DMS114 treated with DMSO at 0.1 percent for 48 hours (cell line): ENCODE measurements around the gene DNAH8.
"Not testable (repeated sequence)": the region's sequence is repeated elsewhere in the genome, so short reads cannot be mapped to it uniquely, and the experiment has no call there.

Experiments
- DNase-seq: peaks from one replicate; lab custom pipeline; 2025; ENCODE audit not compliant: unreplicated experiment; lab: John Stamatoyannopoulos, UW

The DNAH8 gene

DNA sequence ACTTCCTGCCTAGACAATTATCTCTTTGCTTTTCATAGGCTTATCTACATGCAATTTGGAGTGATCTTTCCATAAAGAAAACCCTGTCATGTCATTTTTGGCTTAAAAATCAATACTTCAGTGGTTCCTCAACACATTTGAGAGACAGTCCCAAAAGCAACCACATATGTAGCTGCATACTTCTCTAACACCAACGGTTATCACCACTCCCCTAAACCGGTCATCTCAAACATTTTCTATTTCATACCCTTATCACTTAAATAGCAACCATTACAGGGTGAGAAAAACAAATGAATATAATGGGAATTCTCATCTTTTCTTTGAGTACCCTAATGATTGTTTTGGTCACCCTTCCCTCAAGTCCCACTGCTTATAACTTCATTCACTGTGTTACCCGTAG lies 17.3 kb upstream of the DNAH8 start:
- no peak for DNase-seq

DNA sequence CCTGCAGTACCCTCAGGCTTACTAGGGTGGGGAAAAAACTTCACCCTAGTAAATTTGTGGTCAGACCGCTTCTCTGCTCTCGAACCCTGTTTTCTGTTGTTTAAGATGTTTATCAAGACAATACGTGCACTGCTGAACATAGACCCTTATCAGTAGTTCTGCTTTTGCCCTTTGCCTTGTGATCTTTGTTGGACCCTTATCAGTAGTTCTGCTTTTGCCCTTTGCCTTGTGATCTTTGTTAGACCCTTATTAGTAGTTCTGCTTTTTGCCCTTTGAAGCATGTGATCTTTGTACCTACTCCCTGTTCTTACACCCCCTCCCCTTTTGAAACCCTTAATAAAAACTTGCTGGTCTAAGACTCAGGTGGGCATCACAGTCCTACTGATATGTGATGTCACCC lies 15.4 kb upstream of the DNAH8 start:
- DNase-seq, result not testable (repeated sequence)

DNA sequence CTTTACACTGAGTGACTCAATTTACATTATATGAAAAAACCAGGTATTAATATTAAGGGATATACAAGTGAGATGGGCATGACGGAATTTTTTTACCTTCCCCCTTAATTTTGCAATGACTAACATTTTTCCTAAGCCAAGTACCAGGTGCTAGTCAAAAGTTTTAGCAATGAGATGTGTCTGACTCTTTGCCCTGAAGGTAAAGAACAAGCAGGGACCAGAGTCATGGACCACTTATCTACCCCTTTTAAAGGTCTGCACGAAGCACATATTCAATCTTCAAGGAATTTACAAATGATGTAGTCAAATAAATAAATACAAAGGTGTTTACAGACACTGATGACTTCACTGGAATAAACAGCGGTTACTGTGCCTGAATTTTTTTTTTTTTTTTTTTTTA lies 13.6 kb upstream of the DNAH8 start:
- DNase-seq, result no peak

DNA sequence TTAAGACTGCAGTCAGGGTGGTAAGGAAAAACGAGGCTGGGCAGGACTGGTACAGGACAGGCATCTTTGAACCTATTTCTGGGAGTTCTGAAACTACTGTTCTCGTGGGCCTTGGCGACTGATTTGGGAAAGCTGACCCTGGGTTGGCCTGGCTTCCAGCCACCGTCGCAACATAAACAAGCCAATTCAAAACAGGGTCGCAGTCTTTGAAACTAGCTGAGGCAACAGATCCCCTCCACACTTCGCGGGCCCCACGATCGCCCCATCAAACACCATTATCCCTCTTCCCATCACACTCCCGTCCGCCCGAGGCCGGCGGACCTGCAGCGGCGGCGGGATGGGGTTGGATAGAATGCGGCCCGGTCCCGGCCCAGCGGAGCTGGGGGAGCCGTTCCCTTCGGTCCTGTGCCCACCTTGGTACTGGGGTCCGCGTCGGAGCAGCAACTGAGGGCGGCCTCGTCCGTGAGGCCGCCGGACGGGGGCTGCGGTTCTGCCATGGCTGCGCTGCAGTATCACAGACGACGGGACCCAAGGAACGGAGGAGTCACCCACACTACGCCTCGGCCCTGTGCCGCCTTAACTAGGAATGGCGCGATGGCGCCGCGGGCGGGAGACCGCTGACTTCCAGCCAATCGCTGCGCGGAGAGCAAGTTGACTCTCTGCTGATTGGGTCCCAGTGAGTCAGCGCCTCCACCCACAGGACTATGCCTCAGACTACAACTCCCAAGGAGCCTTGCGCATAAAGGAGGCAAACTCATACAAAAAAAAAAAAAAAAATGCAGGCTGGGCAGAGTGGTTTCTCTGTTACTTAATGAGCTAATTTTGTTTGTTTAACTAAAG lies 12.3 kb upstream of the DNAH8 start, which contains the start of gene GLO1:
GLO1 (minus strand) TSS at position 588 of the 840 bp plus-strand sequence; CDS start at position 497, 91 bp downstream.
- DNase-seq, result peak; percentile 98

DNA sequence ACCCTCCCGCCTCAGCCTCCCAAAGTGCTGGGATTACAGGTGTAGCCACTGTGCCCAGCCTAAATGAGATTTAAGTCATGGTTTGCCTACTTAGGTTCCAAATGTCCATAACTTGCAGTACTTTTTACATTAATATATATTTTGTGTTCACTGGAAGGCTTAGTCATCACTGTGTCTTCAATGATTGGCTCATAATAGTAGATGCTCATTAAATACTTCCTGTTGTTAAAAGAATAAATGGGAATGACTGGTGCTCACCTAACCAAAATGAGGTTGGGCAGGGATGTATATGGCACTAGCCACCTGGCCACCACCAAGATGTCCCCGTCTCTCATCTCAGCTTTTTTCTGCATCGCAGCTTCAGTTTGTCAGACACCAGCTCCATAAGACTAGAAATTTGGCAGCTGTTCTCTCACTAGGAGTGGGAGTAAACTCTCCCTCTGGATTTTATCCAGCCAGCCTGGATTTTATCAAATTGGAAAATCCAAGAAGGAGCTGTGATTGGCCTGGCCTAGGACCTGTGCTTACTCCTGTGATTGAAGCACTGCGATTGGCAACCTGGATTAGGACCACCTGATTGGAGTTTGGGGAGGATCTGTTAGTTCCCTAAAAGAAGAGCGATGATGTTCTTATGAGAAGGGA lies 11.0 kb upstream of the DNAH8 start:
- no peak for DNase-seq

DNA sequence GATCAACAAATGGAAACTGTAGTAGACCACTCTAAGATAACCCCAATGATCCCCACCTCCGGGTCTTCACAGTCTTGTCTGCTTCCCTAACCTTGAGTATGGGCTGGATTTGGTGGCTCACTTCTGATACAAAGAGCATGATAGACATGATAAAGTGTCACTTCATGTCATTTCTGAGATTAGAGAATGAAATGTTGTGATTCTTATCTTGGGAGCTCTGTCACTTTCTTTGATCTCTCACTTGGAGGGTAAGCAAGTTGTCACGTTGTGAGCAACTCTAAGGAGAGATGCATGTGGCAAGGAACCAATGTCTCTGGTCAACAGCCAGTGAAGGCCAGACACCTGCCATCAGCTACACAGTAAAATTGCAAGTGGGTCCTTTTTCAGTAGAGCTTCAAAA lies 9.2 kb upstream of the DNAH8 start:
- no peak for DNase-seq

DNA sequence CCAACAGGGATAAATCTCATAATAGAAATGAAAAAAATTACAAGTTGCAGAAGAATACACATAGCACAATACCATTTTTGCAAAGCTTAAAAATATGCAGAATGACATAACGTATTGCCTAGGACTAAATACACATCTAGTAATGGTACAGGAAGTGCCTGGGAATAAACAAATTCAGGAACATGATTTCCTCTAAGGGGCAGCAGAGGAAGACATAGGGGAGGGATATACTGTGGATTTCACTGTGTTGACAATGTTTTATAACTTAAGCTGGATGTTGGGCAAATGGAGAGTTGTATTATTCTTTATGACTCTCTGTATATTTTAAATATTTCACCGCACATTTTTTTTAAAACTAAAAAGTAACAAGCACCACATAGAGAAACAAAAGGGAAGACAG lies 6.6 kb upstream of the DNAH8 start:
- DNase-seq, result no peak

DNA sequence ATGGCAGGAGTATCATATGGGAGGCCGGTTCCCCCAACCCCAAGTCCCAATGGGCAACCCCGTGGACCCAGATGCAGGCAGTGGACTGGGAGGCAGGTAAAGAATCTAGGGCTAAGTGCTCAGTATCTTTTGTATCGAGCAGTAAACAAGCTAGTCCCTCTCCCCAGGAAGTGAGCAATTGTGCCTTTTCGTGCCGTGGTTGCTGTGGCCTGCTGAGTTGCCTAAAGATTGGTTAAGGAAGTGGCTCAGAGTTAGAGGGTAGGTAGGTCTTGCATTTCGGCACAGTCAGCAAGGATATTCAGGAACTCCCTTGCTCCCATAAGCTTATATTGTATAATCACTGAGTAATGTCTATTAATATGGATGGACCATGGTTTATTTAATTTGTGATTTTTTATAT lies 1.3 kb upstream of the DNAH8 start:
- DNase-seq, result no peak

DNA sequence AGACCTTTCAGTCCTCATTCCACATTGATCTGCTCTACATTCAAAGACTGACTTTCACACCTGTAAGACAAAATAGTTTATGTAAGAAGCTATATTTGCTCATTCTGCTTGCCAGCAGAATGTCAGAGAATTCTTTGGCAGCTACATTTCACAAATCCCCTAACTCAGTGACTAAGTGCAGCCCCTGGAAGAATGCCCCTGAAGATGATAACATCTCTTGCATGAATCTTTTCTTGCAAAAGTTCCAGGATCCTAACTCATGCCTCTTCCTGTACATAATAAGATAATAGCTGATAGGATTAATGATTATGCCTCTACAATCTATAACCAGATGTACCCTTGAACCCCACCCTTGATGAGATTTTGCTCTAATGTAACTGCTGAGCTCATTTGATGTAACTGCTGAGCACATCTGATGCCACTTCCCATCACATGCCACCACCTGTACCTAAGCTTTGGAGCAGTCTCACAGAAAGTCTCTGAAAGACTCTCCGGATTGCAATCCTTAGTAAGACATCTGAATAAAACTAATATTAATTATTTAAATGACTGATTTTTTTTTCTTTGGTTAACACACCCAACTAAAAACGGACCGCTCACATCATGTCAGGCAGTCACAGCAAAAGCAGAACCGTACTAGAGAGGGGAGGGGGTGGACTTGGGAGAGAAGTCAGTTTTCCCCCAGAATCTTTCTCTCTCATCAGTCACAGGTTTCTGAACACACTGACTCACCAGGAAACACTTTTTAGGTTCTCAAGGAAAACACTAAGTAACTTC lies 684 bp upstream of the DNAH8 start:
- no peak for DNase-seq

DNA sequence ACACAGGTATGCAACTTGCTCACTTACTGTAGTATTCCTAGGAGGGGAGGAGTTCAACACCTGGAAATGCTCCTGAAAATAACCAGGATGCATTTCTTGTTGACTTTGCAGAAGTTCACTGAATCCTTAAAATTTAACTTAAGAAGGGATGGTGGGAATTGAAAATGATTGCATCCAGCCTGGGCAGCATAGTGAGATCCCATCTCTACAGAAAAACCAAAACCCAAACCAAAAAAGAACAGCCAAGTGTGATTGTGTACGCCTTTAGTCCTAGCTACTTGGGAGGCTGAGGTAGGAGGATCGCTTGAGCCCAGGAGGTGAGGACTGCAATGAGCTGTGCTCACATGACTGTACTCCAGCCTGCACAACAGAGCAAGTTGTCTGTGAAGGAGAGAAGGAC lies 1.7 kb downstream of the DNAH8 start:
- no peak for DNase-seq

DNA sequence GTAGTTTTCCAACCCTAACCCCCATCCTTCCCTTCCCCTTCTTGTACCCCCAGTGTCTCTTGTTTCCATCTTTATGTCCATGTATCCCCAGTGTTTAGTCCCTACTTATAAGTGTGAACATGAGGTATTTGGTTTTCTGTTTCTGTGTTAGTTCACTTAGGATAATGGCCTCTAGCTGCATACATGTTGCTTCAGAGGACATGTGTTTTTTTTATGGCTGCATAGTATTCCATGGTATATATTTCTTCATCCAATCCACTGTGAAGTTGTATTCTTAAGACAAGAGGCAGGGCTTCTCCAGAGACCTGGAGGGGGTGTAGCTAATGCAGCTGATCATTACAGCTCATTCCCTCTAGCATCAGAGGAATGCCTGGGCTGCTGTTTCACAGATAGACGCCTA lies 4.2 kb downstream of the DNAH8 start:
- no peak for DNase-seq

DNA sequence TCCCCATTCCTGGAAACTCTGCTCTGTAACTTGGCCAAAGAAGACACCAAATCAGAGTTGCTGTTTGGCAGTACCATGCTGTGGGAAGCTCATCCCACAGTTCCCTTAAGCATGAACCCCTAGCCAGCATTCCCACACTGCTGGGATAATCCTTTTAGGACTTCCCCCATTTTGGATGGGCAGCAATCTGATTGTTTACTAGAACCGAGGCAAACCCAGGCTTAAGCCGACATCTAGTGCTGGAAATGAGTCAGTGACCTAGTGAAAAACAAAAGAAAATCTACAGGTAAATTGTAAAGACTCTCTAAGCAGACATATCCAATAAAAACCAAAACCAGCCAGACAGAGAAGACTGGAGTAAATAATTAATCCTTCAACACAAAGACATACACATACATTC lies 5.2 kb downstream of the DNAH8 start:
- no peak for DNase-seq

DNA sequence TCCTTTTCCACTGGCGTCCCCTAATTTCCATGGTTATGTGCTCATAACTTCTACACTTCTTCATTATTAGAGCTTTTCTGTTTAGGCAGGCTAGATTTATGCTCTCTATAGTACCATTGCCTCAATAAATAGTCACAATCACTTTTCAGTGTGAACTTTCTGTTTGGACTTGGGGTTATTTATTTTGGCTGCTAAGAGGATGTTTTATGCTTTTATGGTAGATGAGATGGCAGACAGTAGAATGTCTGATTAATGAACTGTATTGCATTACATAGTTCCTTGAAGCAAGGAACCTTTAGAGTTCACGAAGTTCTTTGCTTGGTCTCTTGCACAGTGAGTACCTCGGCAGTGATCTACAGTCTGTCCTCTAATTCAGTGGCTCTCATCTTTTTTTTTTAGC lies 6.9 kb downstream of the DNAH8 start:
- DNase-seq, result no peak

DNA sequence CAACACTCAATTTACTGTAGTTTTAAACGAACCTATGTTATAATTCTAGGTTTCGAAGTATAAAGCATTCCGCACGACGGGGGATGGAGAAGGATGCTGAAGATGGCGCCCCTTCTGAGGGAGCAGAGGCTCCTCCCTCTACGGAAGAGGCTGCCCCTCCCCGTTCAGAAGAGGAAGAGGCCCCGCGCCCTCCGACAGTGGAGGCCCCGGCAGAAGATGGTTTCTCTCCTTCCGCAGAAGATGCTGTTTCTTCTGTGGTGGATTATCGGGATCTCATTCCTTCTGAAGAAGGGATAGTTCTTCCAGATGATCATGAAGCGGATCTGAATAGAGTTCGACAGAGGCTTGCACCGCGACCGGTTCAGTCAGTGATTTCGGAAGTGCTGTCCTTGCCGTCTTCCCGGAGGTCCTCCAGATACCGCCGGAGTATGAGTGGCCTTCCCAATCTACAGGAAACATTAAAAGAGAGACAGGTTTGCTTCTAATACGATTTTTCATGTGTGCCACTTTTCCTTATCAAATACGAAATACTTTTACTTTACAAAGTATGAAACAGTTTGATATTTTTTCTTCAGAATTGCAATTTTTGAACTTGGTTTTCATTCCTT lies 7.7 kb downstream of the DNAH8 start:
- DNase-seq, result no peak

DNA sequence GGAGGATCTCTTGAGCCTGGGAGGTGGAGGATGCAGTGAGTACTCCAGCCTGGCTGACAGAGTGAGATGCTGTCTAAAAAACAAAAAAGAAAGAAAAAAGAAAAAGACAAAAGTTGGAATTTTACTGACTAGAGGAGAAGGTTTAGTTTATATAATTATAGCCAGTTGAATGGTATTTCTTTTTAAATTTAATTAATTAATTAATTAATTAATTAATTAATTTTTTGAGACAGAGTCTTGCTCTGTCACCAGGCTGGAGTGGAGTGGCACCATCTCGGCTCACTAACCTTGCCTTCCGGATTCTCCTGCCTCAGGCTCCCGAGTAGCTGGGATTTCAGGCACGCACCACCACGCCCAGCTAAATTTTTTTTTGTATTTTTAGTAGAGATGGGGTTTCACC lies 8.7 kb downstream of the DNAH8 start:
- DNase-seq, result no peak

DNA sequence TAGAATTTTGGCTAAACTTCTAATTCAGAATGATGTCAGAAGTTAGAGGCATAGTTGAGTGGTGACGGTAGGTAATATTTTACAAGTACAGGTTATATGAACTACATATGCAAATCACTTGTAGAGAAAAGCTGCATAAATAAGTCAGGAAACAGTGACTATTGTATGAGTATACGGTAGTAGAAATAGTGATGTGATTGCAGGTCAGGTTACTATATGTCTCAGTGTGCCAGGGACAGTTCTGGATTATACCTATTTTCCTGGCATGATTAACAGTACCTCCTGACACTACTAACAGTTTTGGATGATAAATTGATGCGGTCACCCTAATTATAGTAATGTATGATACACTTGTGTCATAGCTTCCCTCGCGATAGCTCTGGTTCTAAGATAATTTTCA lies 9.2 kb downstream of the DNAH8 start:
- no peak for DNase-seq

DNA sequence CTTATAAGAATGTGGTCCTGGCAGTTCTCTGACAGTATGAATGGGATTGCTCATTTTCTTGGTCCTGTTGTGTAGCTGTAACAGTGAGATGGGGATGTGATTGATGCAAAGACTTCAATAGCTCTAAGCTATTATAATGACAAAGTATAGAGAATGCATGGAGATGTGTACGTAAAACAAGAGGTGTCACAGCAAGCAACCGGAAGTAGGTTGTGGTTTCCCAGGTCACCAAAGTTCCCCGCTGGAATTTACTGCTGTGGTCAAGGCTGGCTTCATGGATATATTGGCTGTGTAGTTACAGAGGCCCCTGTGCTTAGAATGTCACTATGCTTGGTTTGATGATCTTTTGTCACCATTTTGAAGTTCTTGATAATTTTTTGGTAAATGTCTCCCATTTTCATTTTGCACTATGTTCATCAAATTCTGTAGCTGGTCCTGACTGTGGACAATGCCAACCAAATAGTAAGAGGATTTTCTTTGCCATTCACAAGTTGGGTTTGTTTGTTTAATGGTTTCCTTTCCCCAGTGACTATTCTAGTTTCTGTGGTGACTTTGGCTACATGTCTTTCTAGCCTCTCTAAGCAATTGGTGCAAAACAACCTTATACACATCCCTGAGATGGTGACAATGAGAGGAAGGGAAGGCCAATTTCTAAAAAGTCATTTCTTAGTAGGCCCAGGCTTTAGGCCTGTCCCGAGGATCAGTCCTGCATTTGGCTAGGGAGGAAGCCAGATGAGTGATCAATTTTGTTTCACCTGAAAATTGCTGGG lies 10.5 kb downstream of the DNAH8 start:
- DNase-seq, result no peak

DNA sequence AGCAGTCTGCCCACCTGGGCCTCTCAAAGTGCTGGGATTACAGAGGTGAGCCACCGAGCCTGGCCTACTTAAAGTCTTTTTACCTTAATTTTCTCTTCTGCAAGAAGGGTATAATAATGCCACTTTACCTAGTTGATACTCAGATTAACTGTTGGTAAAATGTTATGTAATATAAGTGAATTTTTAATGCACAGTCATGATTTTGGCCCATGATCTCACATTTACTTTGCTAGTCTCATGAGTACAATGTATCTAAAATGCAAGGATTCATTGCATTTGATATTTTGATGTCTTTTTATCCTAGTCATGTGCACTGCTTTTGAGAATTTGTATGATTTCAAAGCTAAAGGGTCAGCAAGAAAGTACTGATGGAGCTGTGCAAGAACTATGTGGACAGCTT lies 13.1 kb downstream of the DNAH8 start:
- no peak for DNase-seq

DNA sequence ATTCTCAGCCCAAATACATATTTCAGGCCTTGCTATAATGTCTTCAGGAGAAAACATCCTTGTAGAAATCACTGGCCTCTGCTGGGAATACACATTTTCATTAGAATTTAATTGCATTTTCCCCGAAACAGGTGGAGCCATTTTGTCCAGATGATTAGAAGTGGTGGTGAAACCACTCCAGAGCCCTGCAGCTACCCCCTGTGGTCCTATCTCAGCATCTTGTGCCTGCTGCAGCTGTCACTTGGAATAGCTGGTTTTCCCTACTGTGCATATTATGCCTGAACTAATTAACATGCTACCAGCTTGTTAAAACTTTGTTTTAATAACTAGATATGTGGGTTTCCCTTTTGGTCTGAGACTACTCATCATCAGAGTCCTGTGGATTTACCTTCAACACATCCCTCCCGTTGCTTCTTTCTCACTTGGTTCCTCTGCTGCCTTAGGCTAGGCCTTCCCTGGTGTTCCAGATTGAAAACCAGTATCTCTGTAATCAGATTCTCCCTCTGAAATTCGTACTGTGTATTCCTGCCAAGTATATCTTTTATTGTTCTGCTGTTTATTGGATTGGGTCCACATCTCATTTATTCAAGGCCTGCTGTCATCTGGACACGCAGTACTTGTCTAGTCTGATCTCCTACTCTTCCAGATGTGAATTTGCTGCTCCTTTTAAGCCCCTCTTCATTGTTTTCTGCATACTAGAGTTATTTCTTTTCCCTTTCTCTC lies 15.2 kb downstream of the DNAH8 start:
- DNase-seq, result no peak

DNA sequence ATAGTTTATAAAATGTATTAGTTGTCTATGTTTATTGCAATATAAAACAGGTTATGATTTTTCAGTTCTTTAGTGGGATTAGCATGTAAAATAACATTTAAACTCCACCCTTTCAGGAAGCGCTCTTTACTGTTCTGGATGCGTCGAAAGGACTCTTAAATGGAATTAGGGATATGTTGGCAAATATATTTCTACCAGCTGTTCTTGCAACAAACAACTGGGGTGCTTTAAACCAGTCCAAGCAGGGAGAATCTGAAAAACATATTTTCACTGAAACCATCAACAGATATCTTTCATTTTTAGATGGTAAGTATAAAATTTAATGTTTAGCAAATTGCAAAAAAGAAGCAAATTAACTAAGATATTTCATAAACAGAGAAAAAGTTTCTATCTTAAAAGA lies 21.8 kb downstream of the DNAH8 start:
- DNase-seq, result no peak
